RWPE2 (cell line): ENCODE results near the gene LAMB2.

Experiments
- ATAC-seq: fragments of 200-7000 bp; cut with Tn5 transposase; 3 replicates; pipeline ENCODE4 v1.9.1; 2021; ENCODE audit warnings: low read depth
- DNase-seq: peaks from one replicate; pipeline ENCODE4 v3.0.0-alpha.2; 2020; ENCODE audit warnings: low spot score
- H3K27ac ChIP-seq: fragments of 450-650 bp; 2 replicates; pipeline ENCODE4 v1.5.1; 2017; ENCODE audit warnings: mild to moderate bottlenecking; ENCODE audit not compliant: poor library complexity, severe bottlenecking
- H3K27me3 ChIP-seq: fragments of 250-450 bp; sonication (Bioruptor Pico); 2 replicates; pipeline ENCODE4 v1.5.1; 2021; ENCODE audit warnings: mild to moderate bottlenecking, moderate library complexity; ENCODE audit not compliant: insufficient read depth, poor library complexity, severe bottlenecking
- H3K36me3 ChIP-seq: fragments of 250-450 bp; sonication (Bioruptor Pico); 2 replicates; pipeline ENCODE4 v1.5.1; 2020; ENCODE audit warnings: low read depth, mild to moderate bottlenecking, moderate library complexity
- H3K4me1 ChIP-seq: fragments of 250-450 bp; sonication (Bioruptor Pico); 2 replicates; pipeline ENCODE4 v1.5.1; 2021; ENCODE audit warnings: mild to moderate bottlenecking, moderate library complexity; ENCODE audit not compliant: insufficient read depth, poor library complexity, severe bottlenecking
- H3K4me3 ChIP-seq: fragments of 250-450 bp; sonication (Bioruptor Pico); 2 replicates; pipeline ENCODE4 v1.5.1; 2021; ENCODE audit warnings: mild to moderate bottlenecking, moderate library complexity; ENCODE audit not compliant: severe bottlenecking
- H3K9me3 ChIP-seq: fragments of 250-450 bp; sonication (Bioruptor Pico); 2 replicates; pipeline ENCODE4 v1.5.1; 2021; ENCODE audit warnings: mild to moderate bottlenecking, moderate library complexity; ENCODE audit not compliant: severe bottlenecking
- CTCF ChIP-seq: fragments of 450-650 bp; IDR thresholded peaks from one replicate; pipeline ENCODE4 v1.5.1; 2017; ENCODE audit warnings: mild to moderate bottlenecking, moderate library complexity; ENCODE audit not compliant: poor library complexity, severe bottlenecking

LAMB2 gene

GRCh38 chr3:49174397-49174985, 41.6 kb upstream of the LAMB2 start:
- Histone ChIP-seq H3K27ac (no peak overlapping the region), H3K9me3 (no peaks in the 10 kb centered on the region), H3K27me3 (no peaks in the 10 kb centered on the region), H3K36me3 (no peaks in the 10 kb centered on the region), H3K4me1 (no peaks in the 10 kb centered on the region), H3K4me3 (no peak overlapping the region)
- DNase-seq (no peak), ATAC-seq (no peak)
- no peak for TF ChIP-seq CTCF

- no peak for TF ChIP-seq CTCF
- ATAC-seq, result no peak
- H3K36me3 ChIP-seq, result no peaks in the 10 kb centered on the region
- no peak overlapping the region for H3K27ac ChIP-seq
- H3K4me3 ChIP-seq, result no peak overlapping the region
- no peaks in the 10 kb centered on the region for H3K27me3 ChIP-seq
- H3K4me1 ChIP-seq, result no peaks in the 10 kb centered on the region
- no peak for DNase-seq
- no peaks in the 10 kb centered on the region for H3K9me3 ChIP-seq
Measured at GRCh38 chr3:49173792-49174170, 40.9 kb upstream of the LAMB2 start.

- Histone ChIP-seq H3K27me3 (no peaks in the 10 kb centered on the region), H3K27ac (no peak overlapping the region), H3K9me3 (no peaks in the 10 kb centered on the region), H3K36me3 (no peaks in the 10 kb centered on the region), H3K4me1 (no peaks in the 10 kb centered on the region), H3K4me3 (no peak overlapping the region)
- DNase-seq, result no peak
- no peak for TF ChIP-seq CTCF
- no peak for ATAC-seq
Measured at GRCh38 chr3:49173116-49173791, 40.4 kb upstream of the LAMB2 start.

- Histone ChIP-seq H3K4me1 (no peaks in the 10 kb centered on the region), H3K9me3 (no peaks in the 10 kb centered on the region), H3K27me3 (no peaks in the 10 kb centered on the region), H3K36me3 (no peaks in the 10 kb centered on the region), H3K4me3 (no peak overlapping the region), H3K27ac (peak overlapping the region; percentile 35)
- ATAC-seq (no peak), DNase-seq (no peak)
- TF ChIP-seq CTCF, result no peak
Measured at GRCh38 chr3:49172551-49173041, 39.7 kb upstream of the LAMB2 start.
